Cardiac muscle cell (in vitro differentiated cells and primary cell): ENCODE results near the gene TREX2. TPM values are rescaled to one million over a fixed set of nuclear protein-coding genes. Genes with fewer than 3 reads are reported as not detected.

Experiments
- DNase-seq, 2 donors: peaks; one replicate each; pipeline versions ENCODE4 v3.0.0 to v3.0.0-alpha.2; 2010 to 2017; ENCODE audit warnings: low read depth in 1 of 2, low spot score in 1 of 2
- H3K27ac ChIP-seq: fragments of 200-600 bp; sonication (generic); 2 replicates; pipeline ENCODE4 v1.5.1; 2016
- H3K27me3 ChIP-seq: fragments of 200-600 bp; sonication (generic); 2 replicates; pipeline ENCODE4 v1.6.0; 2016; ENCODE audit warnings: control low read depth
- H3K36me3 ChIP-seq: fragments of 200-600 bp; sonication (generic); 2 replicates; pipeline ENCODE4 v1.5.1; 2016; ENCODE audit warnings: control low read depth
- H3K4me1 ChIP-seq: fragments of 200-600 bp; sonication (generic); 2 replicates; pipeline ENCODE4 v1.8.1; 2017; ENCODE audit warnings: low read depth, mild to moderate bottlenecking, mixed run types
- H3K4me3 ChIP-seq: fragments of 200-600 bp; sonication (generic); 2 replicates; pipeline ENCODE4 v1.5.1; 2016; ENCODE audit warnings: mild to moderate bottlenecking
- H3K9me3 ChIP-seq: fragments of 200-600 bp; sonication (generic); 2 replicates; pipeline ENCODE4 v1.5.1; 2017; ENCODE audit warnings: low read depth, mild to moderate bottlenecking, control low read depth
- polyA plus RNA-seq: library from polyadenylated mRNA; unstranded; fragments of >200 nt; fragmentation: Nextera tagmentation; extraction: Ambion mirVana; gene quantifications from 2 replicates; pipeline ENCODE4 v1.2.1, GENCODE V29; 2016
- total RNA-seq: library from RNA; depleted of rRNA; stranded (reverse); fragments of >200 nt; gene quantifications from 2 replicates; pipeline ENCODE4 v1.2.3, GENCODE V29; 2016
- TF ChIP-seq, protein P1 (sequence below): IDR thresholded peaks from 2 replicates; pipeline ENCODE4 v1.5.1; 2012; ENCODE audit warnings: low read depth, mild to moderate bottlenecking, low read length

The TREX2 gene
- total and polyA plus RNA-seq, 2 experiments from 2014 or later, result 0.36 TPM; not detected in 1

- TF ChIP-seq, protein P1, sequence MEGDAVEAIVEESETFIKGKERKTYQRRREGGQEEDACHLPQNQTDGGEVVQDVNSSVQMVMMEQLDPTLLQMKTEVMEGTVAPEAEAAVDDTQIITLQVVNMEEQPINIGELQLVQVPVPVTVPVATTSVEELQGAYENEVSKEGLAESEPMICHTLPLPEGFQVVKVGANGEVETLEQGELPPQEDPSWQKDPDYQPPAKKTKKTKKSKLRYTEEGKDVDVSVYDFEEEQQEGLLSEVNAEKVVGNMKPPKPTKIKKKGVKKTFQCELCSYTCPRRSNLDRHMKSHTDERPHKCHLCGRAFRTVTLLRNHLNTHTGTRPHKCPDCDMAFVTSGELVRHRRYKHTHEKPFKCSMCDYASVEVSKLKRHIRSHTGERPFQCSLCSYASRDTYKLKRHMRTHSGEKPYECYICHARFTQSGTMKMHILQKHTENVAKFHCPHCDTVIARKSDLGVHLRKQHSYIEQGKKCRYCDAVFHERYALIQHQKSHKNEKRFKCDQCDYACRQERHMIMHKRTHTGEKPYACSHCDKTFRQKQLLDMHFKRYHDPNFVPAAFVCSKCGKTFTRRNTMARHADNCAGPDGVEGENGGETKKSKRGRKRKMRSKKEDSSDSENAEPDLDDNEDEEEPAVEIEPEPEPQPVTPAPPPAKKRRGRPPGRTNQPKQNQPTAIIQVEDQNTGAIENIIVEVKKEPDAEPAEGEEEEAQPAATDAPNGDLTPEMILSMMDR, result no peak
- peaks cover 4% of the 10 kb centered on the region for H3K4me1 ChIP-seq
- H3K27me3 ChIP-seq, result no peaks in the 10 kb centered on the region
- DNase-seq, result no peak
- H3K9me3 ChIP-seq, result no peaks in the 10 kb centered on the region
- H3K36me3 ChIP-seq, result no peaks in the 10 kb centered on the region
- H3K27ac ChIP-seq, result no peak overlapping the region
- H3K4me3 ChIP-seq, result no peak overlapping the region
Observed at GRCh38 chrX:153420851-153421599, 24.8 kb downstream of the TREX2 start.

- TF ChIP-seq, protein P1, result no peak
- Histone ChIP-seq H3K36me3 (no peaks in the 10 kb centered on the region), H3K27me3 (no peaks in the 10 kb centered on the region), H3K4me1 (peaks cover under 1% of the 10 kb centered on the region), H3K27ac (no peak overlapping the region), H3K9me3 (no peaks in the 10 kb centered on the region), H3K4me3 (no peak overlapping the region)
- no peak for DNase-seq
Observed at GRCh38 chrX:153417637-153418036, 28.2 kb downstream of the TREX2 start.

- no peaks in the 10 kb centered on the region for H3K4me1 ChIP-seq
- H3K27me3 ChIP-seq, result peaks cover 6% of the 10 kb centered on the region
- H3K9me3 ChIP-seq, result no peaks in the 10 kb centered on the region
- no peaks in the 10 kb centered on the region for H3K36me3 ChIP-seq
- no peak overlapping the region for H3K4me3 ChIP-seq
- H3K27ac ChIP-seq, result no peak overlapping the region
- TF ChIP-seq, protein P1, result no peak
- peak in 1 of 2 donors; percentile 16 for DNase-seq
Observed at GRCh38 chrX:153416781-153417450, 28.9 kb downstream of the TREX2 start.

DNA sequence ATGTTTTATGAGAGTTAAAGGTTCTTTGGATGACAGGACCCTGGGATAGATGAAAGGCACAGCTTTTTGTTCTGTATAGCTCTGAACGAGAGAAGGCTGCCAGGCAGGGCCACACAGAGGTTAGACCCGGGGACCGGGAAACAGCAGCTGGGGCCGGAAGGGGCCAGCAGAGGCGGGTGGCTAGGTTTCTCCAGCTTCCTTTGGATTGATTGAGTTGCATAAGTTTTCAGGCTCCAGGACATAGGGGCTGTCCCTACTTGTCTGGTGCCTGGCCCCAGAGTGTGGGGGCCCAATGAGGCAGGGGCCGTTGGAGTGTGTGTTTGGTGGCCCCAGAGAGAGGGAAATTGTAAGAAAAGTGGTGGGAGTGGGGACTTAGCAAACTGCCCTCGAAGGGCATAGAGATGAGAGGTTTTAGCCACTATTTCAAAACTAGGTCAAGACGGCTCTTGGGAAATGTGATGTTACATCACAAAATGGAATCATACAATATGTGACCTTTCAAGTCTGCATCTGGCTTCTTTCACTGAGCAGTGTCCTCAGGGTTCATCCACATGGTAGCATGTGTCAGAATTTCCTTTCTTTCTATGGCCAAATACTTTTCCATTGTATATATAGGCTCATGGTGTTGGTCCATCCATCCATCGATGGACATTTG lies 30.9 kb downstream of the TREX2 start:
- no peaks in the 10 kb centered on the region for H3K9me3 ChIP-seq
- H3K27me3 ChIP-seq, result peaks cover 19% of the 10 kb centered on the region
- TF ChIP-seq, protein P1, result no peak
- H3K4me1 ChIP-seq, result no peaks in the 10 kb centered on the region
- DNase-seq, result peak in 1 of 2 donors; percentile 55
- H3K36me3 ChIP-seq, result no peaks in the 10 kb centered on the region
- H3K27ac ChIP-seq, result no peak overlapping the region
- H3K4me3 ChIP-seq, result no peak overlapping the region

GRCh38 chrX:153413731-153414130 lies 32.1 kb downstream of the TREX2 start:
- no peak for DNase-seq
- Histone ChIP-seq H3K9me3 (no peaks in the 10 kb centered on the region), H3K4me3 (no peak overlapping the region), H3K36me3 (no peaks in the 10 kb centered on the region), H3K4me1 (no peaks in the 10 kb centered on the region), H3K27me3 (peaks cover 19% of the 10 kb centered on the region), H3K27ac (no peak overlapping the region)
- TF ChIP-seq, protein P1, result no peak
